Measurements from ENCODE around the gene DDRGK1.
"Not testable (repeated sequence)": the region's sequence is repeated elsewhere in the genome, so short reads cannot be mapped to it uniquely, and the experiment has no call there.

Gene DDRGK1

DNA sequence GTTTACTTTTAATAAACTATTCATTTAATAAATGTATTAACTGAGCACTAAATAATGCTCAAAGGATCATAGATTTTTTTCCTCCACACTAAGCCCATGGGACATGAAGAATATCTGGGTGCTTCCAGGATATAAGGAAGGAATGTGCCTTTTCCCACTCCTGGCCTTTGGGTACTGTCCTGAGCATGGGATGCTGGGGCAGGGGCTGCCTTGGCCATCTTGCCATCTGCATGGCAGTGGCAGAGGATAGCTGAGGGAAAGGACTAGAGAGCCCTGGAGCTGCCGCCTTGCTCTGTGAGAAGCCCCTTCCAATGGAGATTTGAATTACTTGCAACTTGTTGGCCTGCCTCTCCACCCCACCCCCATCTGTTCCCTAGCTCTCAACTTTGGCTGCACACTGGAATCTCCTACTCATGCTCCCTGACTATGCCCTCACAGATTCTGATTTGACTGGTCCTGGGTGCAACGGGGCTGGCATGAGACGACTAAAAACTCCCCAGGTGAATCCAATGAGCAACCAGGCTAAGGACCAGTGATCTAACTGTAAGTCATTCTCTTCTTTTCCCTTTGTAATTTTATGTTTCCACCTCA lies 15.6 kb downstream of the DDRGK1 start:
- Mint-ChIP-seq H3K4me3 (no peak overlapping the region), H3K4me1 (no peaks in the 10 kb centered on the region), H3K9me3 (no peaks in the 10 kb centered on the region), H3K36me3 (ENCODE audit: low read depth) (peaks cover 39% of the 10 kb centered on the region), H3K27ac (no peak overlapping the region), H3K27me3 (ENCODE audit: low read depth) (no peaks in the 10 kb centered on the region)
- TF ChIP-seq, protein P1, sequence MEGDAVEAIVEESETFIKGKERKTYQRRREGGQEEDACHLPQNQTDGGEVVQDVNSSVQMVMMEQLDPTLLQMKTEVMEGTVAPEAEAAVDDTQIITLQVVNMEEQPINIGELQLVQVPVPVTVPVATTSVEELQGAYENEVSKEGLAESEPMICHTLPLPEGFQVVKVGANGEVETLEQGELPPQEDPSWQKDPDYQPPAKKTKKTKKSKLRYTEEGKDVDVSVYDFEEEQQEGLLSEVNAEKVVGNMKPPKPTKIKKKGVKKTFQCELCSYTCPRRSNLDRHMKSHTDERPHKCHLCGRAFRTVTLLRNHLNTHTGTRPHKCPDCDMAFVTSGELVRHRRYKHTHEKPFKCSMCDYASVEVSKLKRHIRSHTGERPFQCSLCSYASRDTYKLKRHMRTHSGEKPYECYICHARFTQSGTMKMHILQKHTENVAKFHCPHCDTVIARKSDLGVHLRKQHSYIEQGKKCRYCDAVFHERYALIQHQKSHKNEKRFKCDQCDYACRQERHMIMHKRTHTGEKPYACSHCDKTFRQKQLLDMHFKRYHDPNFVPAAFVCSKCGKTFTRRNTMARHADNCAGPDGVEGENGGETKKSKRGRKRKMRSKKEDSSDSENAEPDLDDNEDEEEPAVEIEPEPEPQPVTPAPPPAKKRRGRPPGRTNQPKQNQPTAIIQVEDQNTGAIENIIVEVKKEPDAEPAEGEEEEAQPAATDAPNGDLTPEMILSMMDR (IDR thresholded peaks at IDR 0.05; ENCODE audit: unreplicated experiment in 3 of 3), result no peak

DNA sequence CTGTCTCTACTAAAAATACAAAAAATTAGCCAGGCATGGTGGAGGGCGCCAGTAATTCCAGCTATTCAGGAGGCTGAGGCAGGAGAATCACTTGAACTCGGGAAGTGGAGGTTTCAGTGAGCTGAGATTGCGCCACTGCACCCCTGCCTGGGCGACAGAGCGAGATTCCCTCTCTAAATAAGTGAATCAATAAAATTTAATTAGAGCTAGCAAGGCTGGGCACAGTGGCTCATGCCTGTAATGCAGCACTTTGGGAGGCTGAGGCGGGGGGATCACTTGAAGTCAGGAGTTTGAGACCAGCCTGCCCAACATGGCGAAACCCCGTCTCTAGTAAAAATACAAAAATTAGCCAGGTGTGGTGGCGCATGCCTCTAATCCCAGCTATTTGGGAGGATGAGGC lies 16.6 kb downstream of the DDRGK1 start:
- not testable (repeated sequence) for H3K27me3 Mint-ChIP-seq (ENCODE audit: low read depth); H3K4me1 Mint-ChIP-seq; H3K9me3 Mint-ChIP-seq; H3K27ac Mint-ChIP-seq; H3K4me3 Mint-ChIP-seq
- peaks cover 38% of the 10 kb centered on the region for H3K36me3 Mint-ChIP-seq (ENCODE audit: low read depth)

DNA sequence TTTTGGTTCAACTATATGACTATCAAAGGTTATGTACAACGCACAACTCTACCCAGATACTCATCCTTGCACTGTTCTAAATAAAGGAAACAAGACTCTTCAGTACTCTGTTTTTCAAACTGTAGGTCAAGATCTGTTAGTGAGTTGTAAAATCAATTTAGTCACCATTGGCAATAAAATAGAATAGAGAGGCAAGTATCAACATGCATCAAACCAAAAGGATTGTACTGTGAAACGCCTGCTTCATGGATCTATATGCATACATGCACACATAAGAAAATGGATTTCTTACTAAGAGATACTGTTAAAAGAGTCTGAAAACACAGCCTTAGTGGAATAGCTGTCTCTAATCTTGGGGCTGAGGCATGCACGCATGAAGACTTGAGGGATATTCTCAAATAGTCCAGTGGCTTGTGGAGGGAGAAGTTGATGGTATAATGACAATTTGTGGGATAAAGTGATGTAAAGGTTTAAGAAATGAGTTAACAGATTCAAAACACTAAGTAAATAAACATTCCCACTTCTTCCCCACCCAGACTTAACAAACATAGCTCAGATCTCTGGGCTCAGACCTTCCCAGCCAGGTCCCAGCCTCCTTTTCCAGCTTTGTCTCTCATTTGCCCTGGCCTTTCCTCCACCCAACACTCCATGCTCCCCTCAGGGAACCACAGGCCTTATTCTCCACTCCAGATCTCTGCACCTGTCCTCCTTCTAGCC lies 20.4 kb downstream of the DDRGK1 start:
- peaks cover 10% of the 10 kb centered on the region for H3K36me3 Mint-ChIP-seq (ENCODE audit: low read depth)
- no peaks in the 10 kb centered on the region for H3K27me3 Mint-ChIP-seq (ENCODE audit: low read depth)
- H3K9me3 Mint-ChIP-seq, result no peaks in the 10 kb centered on the region
- no peak overlapping the region for H3K4me3 Mint-ChIP-seq
- TF ChIP-seq, protein P1 (IDR thresholded peaks at IDR 0.05; ENCODE audit: unreplicated experiment in 3 of 3), result no peak
- H3K4me1 Mint-ChIP-seq, result no peaks in the 10 kb centered on the region
- peak overlapping the region in 1 of 3 experiments; percentile 28 for H3K27ac Mint-ChIP-seq

DNA sequence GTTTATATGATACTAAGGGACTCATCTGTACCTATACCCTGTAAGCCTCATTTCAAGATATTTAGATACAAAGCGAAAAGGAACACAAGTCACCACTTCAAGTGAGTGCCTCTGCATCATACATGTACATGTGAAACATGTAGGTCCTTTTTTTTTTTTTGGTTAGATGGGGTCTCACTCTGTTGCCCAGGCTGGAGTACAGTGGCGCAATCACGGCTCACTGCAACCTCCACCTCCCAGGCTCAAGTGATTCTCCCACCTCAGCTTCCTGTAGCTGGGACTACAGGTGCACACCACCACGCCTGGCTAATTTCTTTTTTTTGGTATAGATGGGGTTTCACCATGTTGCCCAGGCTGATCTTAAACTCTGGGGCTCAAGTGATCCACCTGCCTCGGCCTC lies 22.1 kb downstream of the DDRGK1 start:
- H3K36me3 Mint-ChIP-seq (ENCODE audit: low read depth); H3K9me3 Mint-ChIP-seq; H3K4me1 Mint-ChIP-seq; H3K27me3 Mint-ChIP-seq (ENCODE audit: low read depth); H3K27ac Mint-ChIP-seq; H3K4me3 Mint-ChIP-seq: not testable (repeated sequence)

DNA sequence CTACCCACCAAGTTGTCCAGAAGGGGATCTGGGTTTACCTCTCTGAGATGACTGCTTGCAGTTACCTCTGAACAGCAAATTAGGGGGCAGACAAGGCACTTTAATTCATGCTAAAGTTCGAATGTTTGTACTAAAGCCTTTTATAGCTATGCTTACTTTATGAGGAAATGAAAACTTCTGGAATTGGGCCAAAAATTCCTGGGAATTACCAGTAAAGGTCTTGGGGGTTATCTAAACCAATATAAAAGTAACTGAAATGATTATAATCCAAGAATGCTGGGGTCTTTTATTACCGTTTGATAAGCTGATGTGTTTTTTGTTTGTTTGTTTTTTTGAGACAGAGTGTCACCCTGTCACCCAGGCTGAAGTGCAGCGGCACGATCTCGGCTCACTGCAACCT lies 23.2 kb downstream of the DDRGK1 start:
- H3K4me1 Mint-ChIP-seq, result no peaks in the 10 kb centered on the region
- no peak overlapping the region for H3K27ac Mint-ChIP-seq
- no peaks in the 10 kb centered on the region for H3K27me3 Mint-ChIP-seq (ENCODE audit: low read depth)
- TF ChIP-seq, protein P1 (IDR thresholded peaks at IDR 0.05; ENCODE audit: unreplicated experiment in 3 of 3), result no peak
- H3K36me3 Mint-ChIP-seq (ENCODE audit: low read depth), result peaks cover 9% of the 10 kb centered on the region
- no peak overlapping the region for H3K4me3 Mint-ChIP-seq
- H3K9me3 Mint-ChIP-seq, result no peaks in the 10 kb centered on the region

DNA sequence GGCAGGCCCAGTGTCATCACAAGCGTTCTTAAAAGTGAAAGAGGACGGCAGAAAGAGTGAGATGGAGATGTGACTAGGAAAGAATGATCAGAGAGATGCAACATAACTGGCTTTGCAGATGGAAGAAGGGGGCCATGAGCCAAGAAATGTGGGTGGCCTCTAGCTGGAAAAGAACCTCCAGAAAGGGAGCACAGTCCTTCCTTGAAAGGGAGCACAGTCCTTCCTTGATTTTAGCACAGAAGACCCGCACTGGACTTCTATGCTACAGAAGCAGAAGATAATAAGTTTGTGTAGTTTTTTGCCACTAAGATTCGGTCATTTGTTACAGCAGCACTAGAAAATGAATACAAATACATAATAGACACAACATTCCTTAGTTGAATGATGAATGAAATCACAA lies 24.2 kb downstream of the DDRGK1 start:
- H3K27me3 Mint-ChIP-seq (ENCODE audit: low read depth), result peaks cover 4% of the 10 kb centered on the region
- H3K9me3 Mint-ChIP-seq, result no peaks in the 10 kb centered on the region
- TF ChIP-seq, protein P1 (IDR thresholded peaks at IDR 0.05; ENCODE audit: unreplicated experiment in 3 of 3), result no peak
- H3K4me1 Mint-ChIP-seq, result peaks cover 4% of the 10 kb centered on the region
- H3K4me3 Mint-ChIP-seq, result no peak overlapping the region
- H3K27ac Mint-ChIP-seq, result no peak overlapping the region
- peaks cover 9% of the 10 kb centered on the region for H3K36me3 Mint-ChIP-seq (ENCODE audit: low read depth)
